Pericardium fibroblast (primary cell): ENCODE results near the gene HMG20A. TPM values are rescaled to one million over a fixed set of nuclear protein-coding genes. Genes with fewer than 3 reads are reported as not detected.

Experiments
- total RNA-seq: library from RNA; depleted of rRNA; stranded (reverse); fragments of >200 nt; gene quantifications from 2 replicates; pipeline ENCODE4 v1.2.3, GENCODE V29; 2015

Gene HMG20A
- total RNA-seq = 23.2 and 24.0 TPM in 2 replicates

DNA sequence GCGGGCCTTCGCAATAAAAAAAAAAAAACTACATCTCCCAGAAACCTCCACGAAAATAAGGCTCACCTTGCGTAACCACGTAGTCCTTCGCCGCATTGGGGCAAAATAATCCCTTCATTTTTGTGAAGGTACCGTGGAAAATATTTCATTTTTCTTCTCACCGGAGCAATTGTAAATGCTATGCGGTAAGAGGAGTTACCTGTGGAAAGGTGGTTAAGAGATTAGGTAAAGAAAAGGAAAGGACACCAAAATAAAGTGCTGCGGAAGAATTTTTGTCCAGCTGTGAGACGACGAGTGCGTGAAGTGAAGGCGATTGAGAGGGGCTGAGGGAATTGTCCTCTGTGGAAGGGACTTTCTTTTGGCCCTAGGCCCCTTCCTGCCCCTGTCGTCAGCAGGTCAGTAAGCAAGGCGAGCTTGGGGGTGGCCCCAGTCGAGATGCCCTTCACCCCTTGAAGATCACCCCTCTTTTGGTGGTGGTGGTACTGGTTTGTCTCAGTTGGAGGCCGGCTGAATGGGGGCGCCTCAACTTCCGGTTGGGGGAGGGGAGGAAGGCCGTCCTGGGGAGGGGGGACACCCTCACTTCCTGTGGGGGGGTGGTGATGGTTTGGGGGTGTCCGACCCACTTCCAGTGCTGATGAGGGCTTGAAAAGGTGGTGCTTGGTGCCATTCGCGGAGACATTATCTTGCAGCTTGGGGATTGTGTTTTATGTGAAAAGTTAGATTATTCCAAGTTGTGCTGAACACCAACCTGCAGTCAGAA, at the start of gene HMG20A:
TSS of gene HMG20A (plus strand) at position 279 of the 760 bp plus-strand sequence. CDS start 37,520 bp downstream, outside the sequence.

DNA sequence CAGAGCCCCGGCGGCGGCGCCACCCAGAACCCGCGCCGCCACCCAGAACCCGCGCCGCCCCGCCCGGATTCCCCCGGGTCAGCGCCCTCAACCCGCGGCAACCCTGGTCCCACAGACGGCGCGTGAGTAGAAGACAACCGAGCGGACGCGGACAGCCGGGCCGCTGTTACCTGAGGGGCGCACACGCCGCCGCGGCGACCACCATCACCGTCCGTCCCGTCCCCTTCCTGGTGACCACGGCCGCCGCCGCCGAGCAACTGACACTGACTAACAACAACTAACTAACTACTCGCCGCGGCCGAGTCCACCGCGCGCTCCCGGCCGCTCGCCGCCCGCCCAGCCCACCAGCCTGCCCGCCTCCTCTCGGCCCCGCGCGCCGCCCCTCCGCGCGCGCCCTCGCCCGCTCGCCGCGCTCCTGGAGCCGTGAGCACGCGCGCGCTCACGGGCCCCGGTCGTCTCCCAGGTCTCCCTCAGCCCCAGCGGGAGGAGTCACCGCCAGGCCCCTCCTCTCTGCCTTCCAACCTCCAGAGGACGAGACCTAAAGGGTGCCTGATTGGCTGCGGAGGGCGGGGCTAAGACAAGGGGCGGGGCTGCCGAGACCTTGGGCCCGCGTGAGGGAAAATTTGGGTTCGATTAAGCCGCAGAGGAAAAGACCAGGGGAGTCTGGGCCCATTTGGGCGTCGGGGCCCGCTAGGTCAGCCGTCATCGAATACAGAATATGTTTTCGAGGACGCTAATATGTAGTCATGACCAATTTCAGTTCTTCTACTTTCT, 665 bp upstream of the HMG20A start, which contains the start of gene PEAK1:
TSS of gene PEAK1 (minus strand) at position 269 of the 774 bp plus-strand sequence. CDS start 238,178 bp downstream, outside the sequence.

Other genes starting within 250 kb of the HMG20A start
- 44.0 and 55.2 TPM in 2 replicates for gene PEAK1, start 784 bp upstream of the HMG20A start, total RNA-seq
- 0.09 and 3.0 TPM in 2 replicates for gene LINGO1, start 212.0 kb downstream of the HMG20A start, total RNA-seq